GM18519 (cell line): ENCODE results near the gene COLEC12.
"Not testable (repeated sequence)": the region's sequence is repeated elsewhere in the genome, so short reads cannot be mapped to it uniquely, and the experiment has no call there.

Source experiments
- ATAC-seq: cut with Tn5 transposase; IDR thresholded peaks from one replicate; pipeline ENCODE4 v1.9.1; 2021; ENCODE audit warnings: mild to moderate bottlenecking, moderate library complexity; ENCODE audit not compliant: unreplicated experiment, low FRiP score

Gene COLEC12

DNA sequence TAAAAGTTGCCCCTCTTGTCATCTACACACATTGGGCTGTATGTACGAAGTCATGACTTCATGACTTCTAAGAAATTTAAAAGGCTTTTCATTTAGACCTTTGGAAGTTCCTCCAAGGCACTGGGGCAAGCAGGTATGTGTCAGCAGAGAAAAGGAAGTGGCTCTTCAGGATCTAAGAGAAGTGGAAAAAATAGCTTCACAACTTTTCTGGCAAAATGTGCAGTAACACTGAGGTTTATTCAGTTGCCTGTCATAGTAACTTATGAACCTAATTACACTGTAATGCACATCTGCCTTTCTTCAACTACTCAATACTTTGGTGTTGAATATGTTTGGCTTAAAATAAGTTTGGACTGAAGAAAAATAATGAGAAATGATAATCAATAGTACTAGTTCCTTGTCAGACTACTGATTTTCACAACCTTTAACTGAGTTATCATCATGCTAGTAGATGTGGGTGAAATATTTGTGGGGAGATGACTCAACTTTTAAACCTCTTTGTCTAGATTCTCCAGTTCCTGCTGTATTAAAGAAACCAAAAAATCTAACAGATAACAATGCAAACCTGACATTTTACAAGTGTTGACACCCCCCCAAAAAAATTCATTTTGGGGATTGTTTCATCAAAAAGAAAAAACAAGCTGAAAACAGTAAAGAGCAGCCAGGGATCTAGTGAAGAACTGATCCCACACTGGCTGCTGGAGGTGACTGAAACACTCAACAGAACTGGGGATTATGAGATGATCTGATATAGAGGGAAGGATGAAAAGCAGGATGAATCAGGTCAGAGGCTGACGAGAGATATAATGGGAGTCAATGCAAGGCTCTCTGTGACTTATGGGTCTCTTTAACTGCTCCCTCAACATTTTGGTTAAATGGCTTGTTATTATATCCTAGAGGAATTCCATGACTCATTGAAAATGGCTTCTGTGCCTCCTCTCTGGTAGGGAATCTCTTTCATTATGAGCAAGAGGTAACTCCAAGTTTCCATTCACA lies 84.6 kb downstream of the COLEC12 start:
- ATAC-seq = no peak

DNA sequence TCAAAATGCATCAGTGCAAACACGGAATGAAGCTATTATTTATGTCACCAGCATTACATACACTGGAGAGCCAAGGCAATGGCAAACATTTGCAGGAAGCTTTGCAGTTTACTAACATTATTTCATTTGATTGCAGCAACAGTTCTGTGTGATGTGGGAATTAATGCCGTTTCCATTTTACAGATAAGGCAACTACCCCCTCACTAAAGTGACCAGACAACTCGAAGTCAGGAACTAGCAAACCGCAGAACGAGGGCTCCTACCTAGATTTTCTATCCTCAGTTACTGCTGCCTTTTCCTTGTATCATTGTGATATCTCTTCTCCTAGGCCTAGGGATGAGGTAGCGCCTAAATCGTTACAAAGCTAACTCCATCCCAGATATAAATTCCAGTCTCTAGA lies 85.5 kb downstream of the COLEC12 start:
- ATAC-seq = no peak

DNA sequence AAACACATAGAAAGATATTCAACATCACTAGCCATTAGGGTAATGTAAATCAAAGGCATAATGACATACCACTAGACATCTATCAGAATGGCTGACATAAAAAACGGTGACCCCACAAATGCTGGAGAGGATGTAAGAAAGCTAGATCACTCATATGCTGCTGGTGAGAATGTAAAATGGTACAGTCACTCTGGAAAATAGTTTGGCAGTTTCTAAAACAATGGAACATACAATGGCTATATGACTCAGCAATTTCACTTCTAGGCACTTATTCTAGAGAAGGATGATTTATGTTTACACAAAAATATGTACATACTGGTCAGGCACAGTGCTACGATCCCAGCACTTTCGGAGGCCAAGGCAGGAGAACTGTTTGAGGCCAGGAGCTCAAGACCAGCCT lies 87.3 kb downstream of the COLEC12 start:
- no peak for ATAC-seq

DNA sequence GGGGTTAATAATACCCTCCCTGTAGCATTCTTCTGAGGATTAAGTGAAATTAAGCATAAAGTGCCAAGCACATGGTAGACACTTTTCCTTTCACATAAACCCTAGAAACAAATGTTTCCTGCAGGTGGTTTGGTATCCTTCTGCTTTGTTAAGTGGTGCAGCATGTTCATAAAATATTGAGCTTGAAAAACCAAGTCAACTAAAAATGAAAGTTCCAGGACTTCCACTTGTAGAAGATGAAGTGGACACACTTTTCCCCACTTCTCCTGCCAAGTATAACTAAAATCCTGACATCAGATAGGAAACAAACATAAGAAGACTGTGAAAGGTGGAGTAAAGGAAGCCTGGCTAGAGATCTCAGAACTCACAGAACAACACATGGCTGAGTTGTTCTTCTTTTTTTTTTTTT lies 90.5 kb downstream of the COLEC12 start:
- no peak for ATAC-seq

DNA sequence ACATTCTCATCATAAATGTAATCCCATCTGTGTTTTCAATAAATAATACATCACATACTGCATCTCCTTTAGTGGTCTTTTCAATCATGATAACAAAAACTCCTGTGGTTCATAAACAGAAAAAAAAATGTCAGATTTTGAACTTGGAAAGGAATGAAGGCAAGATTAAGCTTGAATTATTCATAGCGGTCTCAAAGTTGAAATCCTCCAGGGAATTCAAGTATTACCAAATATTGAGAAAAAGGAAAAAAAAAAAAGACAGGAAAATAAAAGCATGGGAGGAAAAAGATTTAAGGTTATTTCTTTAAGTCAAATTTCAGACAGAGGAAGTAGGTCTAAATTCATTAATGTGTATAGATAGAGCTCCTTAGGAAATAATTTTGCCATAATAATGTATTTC lies 92.1 kb downstream of the COLEC12 start:
- ATAC-seq = no peak

DNA sequence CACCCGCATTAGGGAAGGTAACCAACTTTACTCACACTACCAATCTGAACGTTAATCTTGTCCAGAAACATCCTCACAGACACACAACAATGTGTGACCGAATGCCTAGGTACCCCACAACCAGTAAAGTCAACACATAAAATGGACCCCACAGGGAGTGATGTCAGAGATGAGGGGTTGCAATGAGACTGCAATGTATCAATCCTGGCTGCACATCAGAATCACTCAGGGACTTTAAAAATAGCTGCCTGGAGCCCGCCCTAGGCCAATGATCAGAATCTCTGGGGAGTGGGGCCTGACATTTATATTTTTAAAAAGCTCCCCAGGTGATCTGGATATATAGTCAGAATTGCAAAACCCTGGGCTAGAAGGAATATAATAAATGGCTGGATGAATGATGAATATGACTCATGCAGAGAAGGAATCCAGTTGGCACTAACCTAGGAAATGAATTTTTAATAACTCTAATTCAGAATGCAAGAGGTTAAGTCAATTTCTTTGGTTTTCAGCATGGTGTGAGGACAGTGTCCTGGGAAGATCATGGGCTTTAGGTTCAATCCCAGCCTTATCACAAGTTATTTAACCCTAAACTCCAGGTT lies 92.8 kb downstream of the COLEC12 start:
- ATAC-seq = no peak

DNA sequence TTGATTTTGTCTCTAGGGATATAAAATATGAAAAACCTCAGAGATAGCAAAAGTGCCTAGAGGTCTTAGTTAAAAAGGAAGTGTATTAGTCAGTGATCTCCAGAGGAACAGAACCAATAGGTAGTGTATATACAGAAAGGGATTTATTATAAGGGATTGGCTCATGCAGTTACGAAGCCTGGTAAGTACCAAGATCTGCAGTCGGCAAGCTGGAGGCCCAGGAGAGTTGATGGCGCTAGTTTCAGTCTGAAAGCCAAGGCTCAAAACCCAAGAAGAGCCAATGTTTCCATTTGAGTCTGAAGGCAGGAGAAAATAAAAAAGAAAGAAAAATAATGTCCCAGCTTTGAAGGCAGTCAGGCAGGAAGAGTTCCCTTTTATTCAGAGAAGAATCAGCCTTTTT lies 93.3 kb downstream of the COLEC12 start:
- ATAC-seq = no peak

DNA sequence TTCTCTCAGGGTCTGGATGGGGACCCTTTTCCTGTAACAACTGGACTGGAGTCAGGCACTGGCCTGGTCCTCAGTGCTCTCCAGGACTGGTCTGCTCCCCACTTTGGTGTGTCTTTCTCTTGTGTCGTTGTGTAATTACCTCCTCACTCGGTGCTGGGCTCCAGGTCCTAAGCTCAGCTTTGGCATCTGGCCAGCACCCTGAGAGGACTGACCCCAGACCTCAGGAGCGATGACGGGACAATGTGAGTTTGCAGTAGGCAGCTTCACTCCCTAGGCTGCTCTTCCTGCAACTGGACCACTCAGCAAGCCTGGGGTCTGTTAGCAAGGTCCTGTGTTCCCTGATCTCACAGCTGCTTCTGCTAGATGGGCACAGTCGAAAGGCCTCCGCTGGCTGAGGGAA lies 93.8 kb downstream of the COLEC12 start:
- ATAC-seq = no peak

DNA sequence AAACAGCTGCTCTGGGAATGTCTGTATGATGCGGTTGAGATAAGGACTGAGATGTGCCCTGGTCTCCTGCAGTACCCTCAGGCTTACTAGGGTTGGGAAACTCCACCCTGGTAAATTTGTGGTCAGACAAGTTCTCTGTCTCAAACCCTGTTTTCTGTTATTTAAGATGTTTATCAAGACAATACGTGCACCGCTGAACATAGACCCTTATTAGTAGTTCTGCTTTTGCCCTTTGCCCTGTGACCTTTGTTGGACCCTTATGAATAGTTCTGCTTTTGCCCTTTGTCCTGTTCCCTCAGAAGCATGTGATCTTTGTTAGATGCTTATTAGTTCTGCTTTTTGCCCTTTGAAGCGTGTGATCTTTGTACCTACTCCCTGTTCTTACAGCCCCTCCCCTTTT lies 95.5 kb downstream of the COLEC12 start:
- ATAC-seq = not testable (repeated sequence)

DNA sequence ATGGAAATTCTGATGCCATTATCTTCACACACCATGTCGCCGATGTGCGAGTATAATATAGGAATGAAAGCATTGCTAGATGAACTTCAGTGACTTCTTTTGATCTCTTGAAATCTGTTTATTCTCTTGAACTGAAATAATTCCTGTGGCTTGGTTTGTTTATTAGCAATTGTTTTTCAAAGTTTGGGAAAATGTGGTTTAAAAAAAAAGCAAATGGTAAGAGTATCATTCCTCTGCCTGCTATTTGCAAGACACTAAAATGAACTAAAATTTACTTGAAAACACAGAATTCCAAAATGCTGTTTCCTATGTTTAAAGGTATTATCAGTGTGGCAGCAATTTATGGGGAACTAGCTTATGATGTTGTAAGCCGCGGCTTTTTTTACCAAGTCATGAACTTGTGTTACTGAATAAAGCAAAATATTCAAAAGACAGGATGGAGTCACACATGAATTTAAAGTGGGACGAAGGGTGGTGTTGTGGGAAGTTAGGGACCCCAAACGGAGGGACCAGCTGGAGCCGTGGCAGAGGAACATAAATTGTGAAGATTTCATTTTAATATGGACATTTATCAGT lies 96.4 kb downstream of the COLEC12 start:
- ATAC-seq = no peak

DNA sequence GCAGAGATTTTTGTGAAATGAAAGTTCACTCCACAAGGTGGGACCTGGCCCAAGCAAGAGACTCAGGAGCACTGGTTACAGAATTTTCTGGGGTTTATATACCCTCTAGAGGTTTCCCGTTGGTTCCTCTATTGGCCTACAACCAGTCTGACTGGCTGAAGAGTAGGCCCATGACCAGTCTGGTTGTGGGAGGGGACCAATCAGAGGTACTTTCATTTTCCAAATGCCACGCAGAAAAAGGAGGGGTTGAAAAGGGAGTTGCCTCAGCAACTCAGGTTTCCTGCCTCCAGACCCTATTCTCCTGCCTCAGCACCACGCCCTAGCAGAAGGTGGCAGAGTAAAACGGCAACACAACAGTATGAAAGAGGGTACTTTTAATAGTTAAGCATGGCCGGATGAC lies 98.4 kb downstream of the COLEC12 start:
- no peak for ATAC-seq

DNA sequence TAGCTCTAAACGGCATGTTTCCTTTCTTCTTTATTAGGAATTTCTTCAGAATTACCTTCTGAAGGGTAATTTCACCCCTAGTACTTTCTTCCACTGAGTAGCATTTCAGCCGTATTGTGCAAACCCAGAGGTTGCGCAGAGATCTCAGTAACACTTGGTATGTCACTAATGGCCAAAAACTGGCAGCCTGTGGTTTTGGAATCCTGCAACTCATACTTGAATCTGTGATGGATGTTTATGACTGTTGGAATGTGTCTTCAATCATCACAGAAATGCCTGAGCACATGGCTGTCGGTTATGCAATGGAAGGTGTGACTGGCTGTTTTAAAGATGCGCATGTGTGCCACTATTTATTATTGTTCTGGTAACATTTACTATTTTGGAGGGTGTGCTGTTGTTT lies 100.0 kb downstream of the COLEC12 start:
- no peak for ATAC-seq

DNA sequence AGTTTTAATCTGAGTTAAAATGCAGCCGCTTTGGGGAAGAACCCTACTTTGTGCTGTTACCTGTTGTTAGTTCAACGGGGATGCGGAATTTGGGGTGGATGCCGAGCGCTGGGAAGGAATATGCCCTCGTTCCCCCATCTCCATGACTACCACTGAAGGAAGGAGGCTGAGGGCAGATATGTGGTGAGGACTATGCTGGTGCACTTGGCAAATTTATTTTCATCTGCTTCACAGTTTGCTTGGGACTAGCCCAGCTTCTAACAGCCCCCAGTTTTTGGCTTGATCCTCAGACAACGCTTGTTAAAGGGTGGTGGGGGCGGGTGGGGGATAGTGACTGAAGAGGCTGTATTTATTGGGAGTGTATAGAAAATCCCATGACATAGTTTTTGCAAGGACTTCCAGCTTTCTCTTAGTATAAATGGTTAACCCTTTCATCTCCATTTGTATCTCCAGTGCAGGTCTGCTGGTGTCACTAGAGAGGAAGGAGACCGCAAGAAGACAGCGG lies 100.8 kb downstream of the COLEC12 start:
- no peak for ATAC-seq

DNA sequence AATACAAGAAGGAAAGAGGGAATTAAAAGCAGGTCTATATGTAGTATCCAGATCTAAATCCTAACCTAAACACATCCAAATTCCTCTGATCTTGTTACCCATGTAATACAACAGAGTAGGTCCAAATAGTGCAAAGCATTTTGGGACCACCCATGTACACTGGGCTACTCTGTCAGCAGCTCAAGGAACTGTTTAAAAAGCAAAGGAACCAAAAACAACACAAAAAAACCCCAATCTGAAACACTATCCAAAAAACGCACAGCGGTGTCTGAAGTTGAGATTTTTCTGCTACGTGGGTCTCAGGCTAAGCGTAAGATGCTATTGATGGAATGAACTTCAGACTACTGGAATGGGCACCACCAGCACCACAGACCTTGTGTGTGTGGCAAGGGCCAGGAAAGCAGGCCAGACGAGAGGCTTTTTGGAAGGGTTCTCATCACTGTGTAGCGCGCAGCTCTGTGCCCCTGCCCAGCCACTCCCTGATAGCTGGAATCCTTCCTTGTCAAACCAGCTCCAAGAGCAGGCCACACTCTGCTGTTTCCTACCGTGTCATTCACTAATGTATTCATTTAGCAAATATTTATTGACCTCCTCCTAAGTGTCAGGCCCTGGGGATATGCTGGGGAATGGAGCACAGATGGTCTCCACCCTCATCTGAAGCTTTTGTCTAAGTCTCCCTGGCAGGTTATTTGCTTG lies 101.4 kb downstream of the COLEC12 start:
- ATAC-seq = no peak

DNA sequence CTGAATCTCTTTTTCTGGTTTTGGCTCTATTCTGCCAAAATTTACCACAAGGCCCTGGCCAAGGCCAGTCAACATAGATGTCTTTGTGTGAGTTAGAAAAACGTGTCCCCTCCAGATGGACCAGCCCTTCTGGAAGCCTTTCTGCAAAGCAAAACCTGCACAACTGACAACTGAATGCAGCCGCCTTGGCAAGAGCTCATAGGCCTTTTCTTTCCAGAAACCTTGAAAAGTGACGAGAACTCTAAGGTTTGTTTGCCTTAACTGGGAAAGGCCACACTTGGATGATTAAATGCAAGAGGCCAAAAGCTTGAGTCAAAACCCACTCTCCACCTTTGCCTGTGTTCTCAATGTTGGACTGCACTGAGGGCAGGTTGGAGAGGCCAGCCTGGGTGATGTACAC lies 103.9 kb downstream of the COLEC12 start:
- no peak for ATAC-seq

DNA sequence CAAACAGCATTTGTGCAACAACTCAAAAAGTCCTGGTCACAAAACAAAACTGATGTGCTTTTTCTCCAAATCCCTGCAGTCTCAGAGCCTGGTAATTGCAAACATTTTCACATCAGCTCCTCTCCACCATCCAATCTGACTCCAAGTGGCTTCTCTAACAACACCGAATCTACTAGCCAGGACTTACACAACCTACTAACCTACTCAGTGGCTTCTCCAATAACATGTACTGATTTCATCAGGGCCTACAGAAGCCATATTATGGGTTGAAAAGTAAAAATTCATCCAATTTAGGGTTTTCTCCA lies 104.3 kb downstream of the COLEC12 start:
- no peak for ATAC-seq

DNA sequence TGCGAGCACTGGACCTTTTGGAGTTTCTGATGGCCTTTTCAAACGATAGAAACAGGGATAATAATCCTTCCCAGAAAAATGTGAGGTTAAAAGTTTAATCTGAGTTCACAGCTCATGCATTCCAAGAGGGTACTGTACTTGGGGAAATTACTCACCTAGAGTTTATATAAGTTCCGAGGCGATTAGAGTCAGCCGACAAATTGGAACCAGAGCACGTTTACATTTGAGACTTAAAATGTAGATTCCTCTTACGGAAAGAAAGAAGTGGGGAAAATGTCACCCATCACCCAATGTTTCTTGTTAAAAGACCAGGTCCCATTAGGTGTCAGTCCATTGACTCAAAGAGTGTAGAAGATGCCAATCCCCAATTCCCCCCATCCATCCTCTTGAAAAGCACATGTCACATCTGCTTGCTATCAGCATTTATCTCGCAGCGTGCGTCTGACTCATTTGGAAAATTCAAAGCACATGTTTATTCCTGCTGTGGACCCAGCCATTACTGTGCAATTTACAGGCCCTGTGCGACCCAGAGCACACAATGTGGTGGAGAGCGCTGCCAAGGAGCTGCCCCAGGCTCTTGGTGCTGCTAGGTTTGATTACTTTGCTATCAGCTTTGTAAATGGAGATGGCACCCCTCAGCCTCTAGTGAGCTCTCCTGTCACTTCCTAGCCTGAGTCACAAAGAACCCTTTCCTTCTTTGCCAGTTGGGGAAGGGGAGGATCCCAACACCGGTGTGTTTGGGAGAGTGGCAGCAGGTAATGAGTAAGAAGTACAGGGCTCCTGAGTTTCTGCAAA lies 104.8 kb downstream of the COLEC12 start:
- no peak for ATAC-seq

DNA sequence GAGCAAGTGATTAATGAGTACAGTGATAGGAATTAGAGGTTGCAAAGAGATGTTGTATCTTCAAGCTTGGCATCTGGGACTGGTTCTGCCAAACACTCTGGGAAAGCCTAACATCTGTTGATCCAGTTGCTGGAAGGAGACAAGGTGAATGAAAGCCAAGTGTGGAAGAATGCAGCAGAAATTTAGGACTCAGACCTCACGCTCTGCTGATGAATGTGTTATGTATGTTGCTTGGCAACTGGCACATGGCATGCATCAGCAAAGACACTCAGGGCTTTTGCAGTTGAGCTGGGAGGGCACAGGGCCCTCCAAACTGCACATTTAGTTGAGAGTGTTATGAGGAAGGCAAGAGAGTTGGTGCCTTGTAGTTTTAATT lies 105.5 kb downstream of the COLEC12 start:
- ATAC-seq = no peak

DNA sequence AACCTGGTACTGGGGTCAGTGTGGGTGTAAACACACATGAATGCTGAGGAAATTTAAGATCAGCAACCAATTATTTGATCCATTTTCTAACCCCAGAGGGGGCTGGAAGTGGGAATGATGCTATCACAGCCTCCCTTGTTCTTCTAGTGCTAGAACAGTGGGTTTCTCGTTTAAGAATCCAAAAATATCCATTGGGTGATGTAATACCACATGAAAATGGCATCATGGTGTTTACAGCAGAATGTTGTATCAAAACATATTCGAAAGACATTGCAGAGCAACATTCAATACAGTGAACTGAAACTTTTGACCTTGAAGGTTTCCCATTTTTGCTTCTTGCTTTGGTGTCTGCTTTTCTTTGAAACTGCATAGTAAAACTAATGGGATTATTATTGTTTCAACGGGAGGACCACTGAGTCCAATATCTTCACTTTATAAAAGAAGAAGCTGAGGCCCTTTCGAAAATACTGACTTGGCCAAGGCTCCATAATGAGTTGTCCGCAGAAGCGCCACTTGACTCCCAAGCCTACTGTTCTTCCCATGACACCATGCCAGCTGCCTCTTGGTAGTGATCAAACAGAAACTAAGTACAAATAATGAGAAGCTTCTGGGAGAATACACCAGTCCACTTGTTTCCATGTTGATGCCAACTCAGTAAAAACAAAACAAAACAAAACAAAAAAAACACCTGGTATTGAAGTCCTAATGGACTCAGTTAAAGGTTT lies 106.1 kb downstream of the COLEC12 start:
- ATAC-seq = no peak

DNA sequence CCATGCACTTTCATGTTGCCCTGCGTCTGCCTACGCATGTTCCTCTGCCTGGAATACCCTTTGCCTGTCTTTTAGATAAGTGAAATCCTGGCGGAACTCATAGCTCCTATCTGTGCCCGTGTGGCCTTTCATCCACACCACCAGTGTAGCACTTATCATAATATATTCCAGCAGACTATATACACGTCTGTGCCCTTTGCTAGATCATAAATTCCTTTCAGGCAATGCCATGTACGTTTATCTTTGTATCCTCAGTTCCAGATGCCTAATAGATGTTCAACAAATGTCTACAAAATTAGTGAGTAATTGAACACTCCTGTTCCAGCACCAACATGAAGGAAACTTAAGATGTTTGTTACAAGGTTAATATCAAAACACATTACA lies 106.9 kb downstream of the COLEC12 start:
- ATAC-seq = no peak
